PC-3 (cell line): Measurements from ENCODE around the gene PTPRS. TPM values are rescaled to one million over a fixed set of nuclear protein-coding genes. Genes with fewer than 3 reads are reported as not detected.
A peak's percentile ranks its signal among the peaks of the same experiment; 100 is the strongest.

ENCODE experiments used
- ATAC-seq: fragments of 200-7000 bp; cut with Tn5 transposase; 2 replicates; pipeline ENCODE4 v1.9.1; 2020; ENCODE audit warnings: mild to moderate bottlenecking, moderate library complexity
- BruUV-seq: library from RNA; stranded (reverse); fragments of 400-500 nt; replicated peaks from 2 replicates; lab custom pipeline; 2021; lab: Mats Ljungman, UMichigan
- CTCF ChIA-PET: fragments of 300-600 bp; sonication (Branson Sonifier 250); formaldehyde crosslinking; loops from one replicate; lab custom pipeline; 2022; ENCODE audit warnings: antibody characterized with exemption; lab: Charles Lee
- POLR2A ChIA-PET: fragments of 300-600 bp; sonication (Branson Sonifier 250); formaldehyde crosslinking; loops from one replicate; lab custom pipeline; 2022; ENCODE audit warnings: antibody characterized with exemption; ENCODE audit not compliant: unreplicated experiment; lab: Charles Lee
- DNase-seq: peaks from one replicate; pipeline ENCODE4 v3.0.0-alpha.2; 2015
- H2AFZ ChIP-seq: fragments of 300-600 bp; sonication (generic); 2 replicates; pipeline ENCODE4 v1.6.0; 2016; ENCODE audit warnings: antibody characterized with exemption, low read length
- H3F3A ChIP-seq: fragments of 300-600 bp; sonication (generic); one replicate; pipeline ENCODE4 v1.6.0; 2017; ENCODE audit warnings: antibody characterized with exemption, low read length, control low read depth, mild to moderate bottlenecking; ENCODE audit not compliant: unreplicated experiment
- H3K27ac ChIP-seq: fragments of 300-600 bp; sonication (generic); 2 replicates; pipeline ENCODE4 v1.5.1; 2016; ENCODE audit warnings: mild to moderate bottlenecking, low read length
- H3K27me3 ChIP-seq: fragments of 300-600 bp; sonication (generic); 2 replicates; pipeline ENCODE4 v1.6.1; 2016; ENCODE audit warnings: low read length, mixed read lengths
- H3K36me3 ChIP-seq: fragments of 300-600 bp; sonication (generic); 2 replicates; pipeline ENCODE4 v1.6.1; 2016; ENCODE audit warnings: low read depth, mixed run types, low read length, mixed read lengths
- H3K4me1 ChIP-seq: fragments of 300-600 bp; sonication (generic); 2 replicates; pipeline ENCODE4 v1.5.1; 2016; ENCODE audit warnings: low read length; ENCODE audit not compliant: insufficient read depth
- H3K4me2 ChIP-seq: fragments of 300-600 bp; sonication (generic); 2 replicates; pipeline ENCODE4 v1.6.0; 2016; ENCODE audit warnings: low read length
- H3K4me3 ChIP-seq: fragments of 300-600 bp; sonication (generic); 2 replicates; pipeline ENCODE4 v1.5.1; 2016; ENCODE audit warnings: mild to moderate bottlenecking, low read length, mixed read lengths
- H3K79me2 ChIP-seq: fragments of 300-600 bp; sonication (generic); 2 replicates; pipeline ENCODE4 v1.6.1; 2017; ENCODE audit warnings: low read length, mixed read lengths
- H3K9ac ChIP-seq: fragments of 300-600 bp; sonication (generic); 2 replicates; pipeline ENCODE4 v1.6.0; 2016; ENCODE audit warnings: mild to moderate bottlenecking, low read length
- H3K9me2 ChIP-seq: fragments of 300-600 bp; sonication (generic); replicated peaks from 2 replicates; pipeline ENCODE4 v1.6.1; 2016; ENCODE audit warnings: mixed run types, low read length, mixed read lengths
- H3K9me3 ChIP-seq: fragments of 300-600 bp; sonication (generic); 2 replicates; pipeline ENCODE4 v1.6.1; 2016; ENCODE audit warnings: low read length, mixed read lengths
- H4K20me1 ChIP-seq: fragments of 300-600 bp; sonication (generic); 2 replicates; pipeline ENCODE4 v1.6.1; 2016; ENCODE audit warnings: low read length, mixed read lengths
- EZH2 ChIP-seq: fragments of 300-600 bp; sonication (generic); IDR thresholded peaks from one replicate; pipeline ENCODE4 v1.6.1; 2017; ENCODE audit warnings: antibody characterized with exemption, mild to moderate bottlenecking, low read length; ENCODE audit not compliant: unreplicated experiment
- EZH2phosphoT487 ChIP-seq: fragments of 300-600 bp; sonication (generic); IDR thresholded peaks from 2 replicates; pipeline ENCODE4 v1.6.1; 2018; ENCODE audit warnings: mild to moderate bottlenecking, antibody characterized with exemption, low read length, borderline replicate concordance
- intact Hi-C: fragments of 100-400 bp; cut with micrococcal nuclease; formaldehyde crosslinking; loops from 2 replicates; pipeline ENCODE4 v1.9.0; 2023
- total RNA-seq: library from RNA; depleted of rRNA; stranded (reverse); fragments of >200 nt; gene quantifications from 2 replicates; pipeline ENCODE4 v1.2.3, GENCODE V29; 2014
- TF ChIP-seq, protein P1 (sequence below): fragments of 300-600 bp; sonication (generic); conservative IDR thresholded peaks from 2 replicates; pipeline ENCODE4 v1.5.1; 2017; ENCODE audit warnings: antibody characterized with exemption, low read depth, mild to moderate bottlenecking, low read length

Gene PTPRS
- total RNA-seq, 1 experiment from 2014 or later = 106 TPM

DNA sequence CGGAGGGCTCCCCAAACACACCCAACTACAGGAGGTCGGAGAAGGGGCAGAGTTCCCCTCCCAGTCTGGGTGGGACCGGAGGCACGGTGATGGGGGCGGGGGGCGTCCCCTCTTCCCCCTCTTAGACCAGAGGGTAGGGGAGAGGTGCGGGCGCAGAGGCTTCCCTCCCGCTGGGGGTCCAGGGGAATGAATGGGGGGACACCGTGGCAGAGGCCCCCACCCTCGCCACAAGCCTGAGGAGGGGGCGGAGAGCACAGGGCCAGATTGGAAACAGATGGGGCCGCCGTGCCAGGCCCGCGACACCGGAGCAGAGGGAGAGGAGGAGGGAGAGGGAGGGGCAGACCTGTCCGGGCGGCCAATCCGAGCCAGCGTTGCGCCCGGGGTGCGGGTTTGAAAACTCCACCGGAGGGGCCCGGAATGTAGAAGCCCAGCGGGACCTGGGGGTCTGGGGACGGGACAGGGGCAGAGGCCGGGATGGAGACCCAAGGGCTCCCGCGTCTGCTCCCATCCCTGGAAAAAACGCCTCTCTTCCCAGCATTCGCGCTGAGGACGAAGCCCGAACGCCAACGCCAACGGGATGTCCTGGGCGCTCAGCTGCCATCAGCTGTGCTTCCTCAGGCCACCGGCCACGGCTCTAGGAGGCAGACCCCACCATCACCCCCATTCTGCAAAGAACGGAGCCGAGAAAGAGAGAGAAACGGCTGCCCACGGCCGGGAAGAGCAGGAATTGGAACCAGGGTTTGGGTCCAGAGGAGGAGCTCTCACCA, 46.8 kb downstream of the PTPRS start:
- H3K27me3 ChIP-seq = no peaks in the 10 kb centered on the region

DNA sequence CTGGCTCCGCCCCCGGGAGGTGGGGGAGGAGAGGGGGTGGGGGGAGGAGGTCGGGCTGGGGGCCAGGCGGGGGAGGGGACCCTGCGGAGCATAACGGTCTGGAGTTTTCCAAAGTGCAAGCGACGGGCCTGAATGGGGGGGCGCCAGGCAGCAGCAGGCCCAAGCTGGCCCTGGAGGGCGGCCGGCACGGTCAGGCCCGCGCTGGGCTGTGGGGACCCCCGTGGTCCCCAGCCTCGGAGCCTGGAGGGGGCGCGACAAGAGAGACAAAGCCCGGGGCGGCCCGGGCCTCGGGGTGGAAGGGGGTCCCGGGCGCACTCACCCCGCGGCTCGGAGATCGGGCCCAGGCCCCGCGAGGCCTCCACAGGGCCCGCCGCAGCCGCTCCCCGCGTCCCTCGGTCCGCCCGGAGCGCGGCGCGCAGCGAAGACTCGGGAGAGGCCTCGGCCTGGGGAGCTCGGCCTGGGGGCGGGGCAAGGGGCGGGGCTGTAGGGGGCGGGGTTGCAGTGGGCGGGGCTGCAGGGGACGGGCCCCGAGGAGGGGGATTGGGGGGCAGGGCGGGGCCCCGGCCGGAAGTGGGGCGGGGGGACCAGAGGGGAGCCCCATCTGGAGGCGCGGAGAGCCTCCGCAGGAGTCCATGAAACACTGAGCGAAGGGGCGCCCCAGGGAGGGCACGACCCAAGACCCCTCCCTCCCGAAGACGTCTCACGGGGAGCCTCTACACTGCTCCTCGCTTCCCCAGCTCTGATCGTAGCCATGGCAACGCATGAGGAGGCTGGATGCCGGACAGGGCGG, 47.6 kb downstream of the PTPRS start:
- intact Hi-C loops = no loop called here
- Histone ChIP-seq H3K36me3 (no peaks in the 10 kb centered on the region), H3K79me2 (peaks cover 8% of the 10 kb centered on the region), H3K27ac (no peak overlapping the region), H3F3A (no peaks in the 10 kb centered on the region), H4K20me1 (0 out of 2 replicates have a peak, but pooled peaks cover 10% of the 10 kb centered on the region), H3K4me3 (peak overlapping the region; percentile 85), H3K27me3 (no peaks in the 10 kb centered on the region), H3K4me1 (peaks cover 13% of the 10 kb centered on the region), H3K9me3 (no peaks in the 10 kb centered on the region), H3K9ac (peak overlapping the region; percentile 69), H2AFZ (peak overlapping the region; percentile 89), H3K4me2 (peak overlapping the region; percentile 100), H3K9me2 (no peaks in the 10 kb centered on the region)
- peak; percentile 67 for DNase-seq
- ATAC-seq = peak; percentile 76
- no TSS peak for BruUV-seq
- TF ChIP-seq, protein P1, sequence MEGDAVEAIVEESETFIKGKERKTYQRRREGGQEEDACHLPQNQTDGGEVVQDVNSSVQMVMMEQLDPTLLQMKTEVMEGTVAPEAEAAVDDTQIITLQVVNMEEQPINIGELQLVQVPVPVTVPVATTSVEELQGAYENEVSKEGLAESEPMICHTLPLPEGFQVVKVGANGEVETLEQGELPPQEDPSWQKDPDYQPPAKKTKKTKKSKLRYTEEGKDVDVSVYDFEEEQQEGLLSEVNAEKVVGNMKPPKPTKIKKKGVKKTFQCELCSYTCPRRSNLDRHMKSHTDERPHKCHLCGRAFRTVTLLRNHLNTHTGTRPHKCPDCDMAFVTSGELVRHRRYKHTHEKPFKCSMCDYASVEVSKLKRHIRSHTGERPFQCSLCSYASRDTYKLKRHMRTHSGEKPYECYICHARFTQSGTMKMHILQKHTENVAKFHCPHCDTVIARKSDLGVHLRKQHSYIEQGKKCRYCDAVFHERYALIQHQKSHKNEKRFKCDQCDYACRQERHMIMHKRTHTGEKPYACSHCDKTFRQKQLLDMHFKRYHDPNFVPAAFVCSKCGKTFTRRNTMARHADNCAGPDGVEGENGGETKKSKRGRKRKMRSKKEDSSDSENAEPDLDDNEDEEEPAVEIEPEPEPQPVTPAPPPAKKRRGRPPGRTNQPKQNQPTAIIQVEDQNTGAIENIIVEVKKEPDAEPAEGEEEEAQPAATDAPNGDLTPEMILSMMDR = no peak
- TF ChIP-seq EZH2 = no peak
- TF ChIP-seq EZH2phosphoT487 = no peak
- ChIA-PET CTCF (no interaction called here), POLR2A (interaction anchor here (0.5 to 0.7 kb wide), 5 partner anchors 102 to 1670 kb away, joined by 3 to 26 read pairs (median 6); no protein-coding TSS in a partner anchor)

More for the DNA sequence above, 46.8 kb downstream of the PTPRS start:
- Histone ChIP-seq H3K36me3 (no peaks in the 10 kb centered on the region), H3K27ac (no peak overlapping the region), H3K9ac (0 out of 2 replicates have a peak overlapping the region, but pooled peaks have one; percentile 2), H2AFZ (peak overlapping the region; percentile 89), H3F3A (no peaks in the 10 kb centered on the region), H3K9me2 (no peaks in the 10 kb centered on the region), H3K4me1 (peaks cover 19% of the 10 kb centered on the region), H4K20me1 (0 out of 2 replicates have a peak, but pooled peaks cover 10% of the 10 kb centered on the region), H3K4me3 (peak overlapping the region; percentile 85), H3K9me3 (no peaks in the 10 kb centered on the region), H3K4me2 (peak overlapping the region; percentile 100), H3K79me2 (peaks cover 8% of the 10 kb centered on the region)
- CTCF ChIA-PET = no interaction called here
- ATAC-seq (peak; percentile 68), DNase-seq (peak; percentile 39)
- intact Hi-C loops = no loop called here
- BruUV-seq = no TSS peak
- no peak for TF ChIP-seq EZH2phosphoT487
- TF ChIP-seq EZH2 = no peak
- TF ChIP-seq, protein P1 = no peak
- POLR2A ChIA-PET = interaction anchor here (0.5 to 0.7 kb wide), 3 partner anchors 107 to 1669 kb away, joined by 3 to 26 read pairs (median 5); no protein-coding TSS in a partner anchor
